AG09319 (cell line): ENCODE results near the gene MARCHF3.
"Not testable (repeated sequence)": the region's sequence is repeated elsewhere in the genome, so short reads cannot be mapped to it uniquely, and the experiment has no call there.

Source experiments
- DNase-seq: peaks from one replicate; pipeline ENCODE4 v3.0.0-alpha.2; 2010; ENCODE audit warnings: low read depth; ENCODE audit errors: extremely low read depth
- CTCF ChIP-seq: IDR thresholded peaks from 2 replicates; pipeline ENCODE4 v1.5.1; 2011; ENCODE audit warnings: low read depth, mild to moderate bottlenecking, inconsistent platforms, low read length, moderate library complexity

The MARCHF3 gene

DNA sequence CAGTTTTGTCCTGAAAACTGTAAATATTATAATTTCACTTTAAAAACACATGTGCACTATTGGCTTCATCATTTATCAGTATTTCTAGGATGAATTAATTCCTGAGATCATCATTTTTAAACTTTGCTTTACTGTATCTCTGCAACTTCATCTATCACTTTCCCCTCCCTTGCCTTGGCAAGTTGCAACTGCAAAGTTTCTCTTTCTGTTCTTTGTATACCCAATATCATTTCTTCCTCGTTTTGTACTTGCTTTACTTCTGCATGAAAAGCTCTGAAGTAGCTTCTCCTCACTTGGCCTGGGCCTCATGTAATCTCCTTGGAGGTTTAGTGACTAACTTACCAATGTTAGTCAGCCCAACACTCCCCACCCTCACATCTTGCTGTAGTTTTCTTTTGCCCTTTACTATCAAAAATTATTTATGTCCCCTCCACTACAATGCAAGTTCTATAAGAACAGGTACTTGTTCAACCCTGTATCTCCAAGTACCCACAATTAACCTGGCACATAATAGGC lies 30.2 kb upstream of the MARCHF3 start:
- DNase-seq, result no peak

GRCh38 chr5:127056896-127057295 lies 26.5 kb upstream of the MARCHF3 start:
- no peak for DNase-seq
- no peak for TF ChIP-seq CTCF

More for the DNA sequence above, 30.2 kb upstream of the MARCHF3 start:
- no peak for TF ChIP-seq CTCF

DNA sequence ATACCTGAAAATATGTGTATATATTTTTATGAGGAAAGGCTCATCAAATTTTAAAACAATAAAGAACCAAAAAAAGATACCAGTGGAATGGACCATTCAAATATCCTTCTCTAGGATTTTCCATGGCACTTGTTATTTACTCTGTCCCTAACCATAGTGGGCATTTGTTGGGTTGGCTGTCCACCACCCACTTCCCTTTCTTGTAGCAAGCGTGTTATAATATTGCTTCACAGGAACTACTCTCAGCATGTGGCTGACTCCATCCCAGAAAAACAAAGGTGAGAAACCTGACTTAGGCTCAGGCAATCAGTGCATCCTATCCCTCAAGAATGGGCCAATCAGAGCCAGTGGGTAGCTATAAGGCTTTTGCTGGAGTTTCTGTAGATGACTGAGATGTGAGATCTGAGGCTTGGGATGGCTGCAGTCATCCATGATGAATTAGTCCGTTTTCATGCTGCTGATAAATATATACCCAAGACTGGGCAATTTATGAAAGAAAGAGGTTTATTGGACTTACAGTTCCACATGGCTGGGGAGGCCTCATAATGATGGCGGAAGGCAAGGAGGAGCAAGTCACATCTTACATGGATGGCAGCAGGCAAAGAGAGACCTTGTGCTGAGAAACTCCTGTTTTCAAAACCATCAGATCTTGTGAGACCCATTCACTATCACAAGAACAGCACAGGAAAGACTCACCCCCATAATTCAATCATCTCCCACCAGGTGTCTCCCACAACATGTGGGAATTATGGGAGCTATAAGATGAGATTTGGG lies 25.7 kb upstream of the MARCHF3 start:
- DNase-seq, result no peak
- TF ChIP-seq CTCF, result no peak

DNA sequence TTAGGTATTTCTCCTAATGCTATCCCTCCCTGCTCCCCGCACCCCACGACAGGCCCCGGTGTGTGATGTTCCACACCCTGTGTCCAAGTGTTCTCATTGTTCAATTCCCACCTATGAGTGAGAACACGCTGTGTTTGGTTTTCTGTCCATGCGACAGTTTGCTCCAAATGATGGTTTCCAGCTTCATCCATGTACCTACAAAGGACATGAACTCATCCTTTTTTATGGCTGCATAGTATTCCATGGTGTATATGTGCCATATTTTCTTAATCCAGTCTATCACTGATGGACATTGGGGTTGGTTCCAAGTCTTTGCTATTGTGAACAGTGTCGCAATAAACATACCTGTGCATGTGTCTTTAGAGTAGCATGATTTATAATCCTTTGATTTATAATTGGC lies 23.2 kb upstream of the MARCHF3 start:
- DNase-seq, result not testable (repeated sequence)

DNA sequence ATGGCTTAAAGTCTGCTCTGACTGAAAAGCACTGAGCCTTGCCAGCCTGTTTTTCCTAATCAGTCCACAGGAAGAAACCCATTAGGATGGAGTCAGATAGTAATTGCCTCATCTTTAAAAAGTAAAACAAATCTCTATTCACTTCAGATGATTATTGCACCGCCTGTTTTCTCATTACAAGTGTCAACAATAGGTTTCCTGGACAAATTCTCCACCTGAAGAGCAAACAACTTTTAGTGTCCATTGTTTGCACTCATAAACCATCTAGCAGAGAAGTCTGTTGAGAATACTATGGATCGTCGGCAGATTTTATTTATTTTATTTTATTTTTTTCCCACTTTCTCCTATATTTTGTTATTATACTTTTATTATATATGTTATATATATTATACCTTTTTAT lies 22.7 kb upstream of the MARCHF3 start:
- no peak for DNase-seq

GRCh38 chr5:127051591-127051990 lies 21.2 kb upstream of the MARCHF3 start:
- DNase-seq, result no peak
- TF ChIP-seq CTCF, result no peak

More for the DNA sequence above, 22.7 kb upstream of the MARCHF3 start:
- TF ChIP-seq CTCF, result no peak

- no peak for TF ChIP-seq CTCF
- no peak for DNase-seq
These were observed 16.1 kb upstream of the MARCHF3 start for GRCh38 chr5:127046343-127047072.
